Esophagus muscularis mucosa (tissue), 3 donors: ENCODE results near the gene XRCC1.

ENCODE experiments used
- CTCF ChIP-seq, 3 experiments: fragments of 200-600 bp in 2 of 3; fragments of 450-650 bp in 1 of 3; sonication (generic) in 2 of 3; IDR thresholded peaks; one replicate each; pipeline ENCODE4 v1.5.1; 2017 to 2019; ENCODE audit warnings: antibody characterized with exemption in 3 of 3, mild to moderate bottlenecking in 2 of 3, moderate library complexity in 1 of 3
- POLR2A ChIP-seq: fragments of 450-650 bp; IDR thresholded peaks from one replicate; pipeline ENCODE4 v1.6.1; 2017; ENCODE audit warnings: antibody characterized with exemption, moderate library complexity, mild to moderate bottlenecking, low read depth

GRCh38 chr19:43575156-43575950, at the start of gene XRCC1, which contains the start of gene PINLYP:
- TF ChIP-seq CTCF (IDR thresholded peaks at IDR 0.05) (no peak), POLR2A (peak; percentile 51)
